Natural killer cell (primary cell): Measurements from ENCODE around the gene SPAM1. TPM values are rescaled to one million over a fixed set of nuclear protein-coding genes. Genes with fewer than 3 reads are reported as not detected.

Source experiments
- ATAC-seq, 3 donors: fragments of 150-1000 bp in 2 of 3; fragments of 200-7000 bp in 1 of 3; cut with Tn5 transposase; 1 replicate in 1 of 3; 2 replicates in 2 of 3; pipeline ENCODE4 v1.10.0; 2021; ENCODE audit warnings: mild to moderate bottlenecking in 2 of 3, moderate library complexity in 2 of 3
- DNase-seq, 2 donors: peaks; one replicate each; pipeline versions ENCODE4 v3.0.0 to v3.0.0-alpha.2; 2013 to 2021; ENCODE audit warnings: mixed read lengths in 1 of 2
- H3K27ac ChIP-seq: one replicate; pipeline ENCODE4 v1.5.1; 2013; ENCODE audit warnings: mild to moderate bottlenecking, low read length
- H3K27me3 ChIP-seq: one replicate; pipeline ENCODE4 v1.6.1; 2013; ENCODE audit warnings: low read length; ENCODE audit not compliant: control insufficient read depth, insufficient read depth
- H3K36me3 ChIP-seq: one replicate; pipeline ENCODE4 v1.6.1; 2013; ENCODE audit warnings: low read length; ENCODE audit not compliant: control insufficient read depth, insufficient read depth
- H3K4me1 ChIP-seq: one replicate; pipeline ENCODE4 v1.6.1; 2013; ENCODE audit warnings: low read length; ENCODE audit not compliant: control insufficient read depth, insufficient read depth
- H3K4me3 ChIP-seq: one replicate; pipeline ENCODE4 v1.5.1; 2013; ENCODE audit warnings: low read length
- H3K9me3 ChIP-seq: one replicate; pipeline ENCODE4 v1.6.1; 2013; ENCODE audit warnings: low read length; ENCODE audit not compliant: control insufficient read depth, insufficient read depth
- H3K27ac Mint-ChIP-seq, 2 donors: one replicate each; pipeline ENCODE4 v1.8.0; 2022; ENCODE audit warnings: mild to moderate bottlenecking in 2 of 2, mixed read lengths in 2 of 2, moderate library complexity in 1 of 2
- H3K27me3 Mint-ChIP-seq, 2 donors: one replicate each; pipeline ENCODE4 v1.8.0; 2022; ENCODE audit warnings: low read depth in 2 of 2, mixed read lengths in 2 of 2
- H3K36me3 Mint-ChIP-seq: one replicate; pipeline ENCODE4 v1.8.0; 2022; ENCODE audit warnings: mixed read lengths
- H3K4me1 Mint-ChIP-seq, 2 donors: one replicate each; pipeline ENCODE4 v1.8.0; 2022; ENCODE audit warnings: mixed read lengths in 2 of 2
- H3K4me3 Mint-ChIP-seq: one replicate; pipeline ENCODE4 v1.8.0; 2022; ENCODE audit warnings: mild to moderate bottlenecking, moderate library complexity, mixed read lengths
- H3K9me3 Mint-ChIP-seq, 2 donors: one replicate each; pipeline ENCODE4 v1.8.0; 2022; ENCODE audit warnings: mixed read lengths in 2 of 2
- CTCF ChIP-seq: fragments of 200-600 bp; IDR thresholded peaks from one replicate; pipeline ENCODE4 v1.8.0; 2022; ENCODE audit warnings: antibody characterized with exemption
- WGBS: methylation state at CpG from one replicate; pipeline ENCODE4 v1.1.7; 2013; ENCODE audit warnings: missing lambda C conversion rate; ENCODE audit not compliant: insufficient coverage; 5-methylcytosine and 5-hydroxymethylcytosine counted together
- intact Hi-C: fragments of 100-400 bp; cut with micrococcal nuclease; formaldehyde crosslinking; loops from one replicate; pipeline ENCODE4 v1.14.2; 2022
- total RNA-seq, 4 donors: library from RNA; stranded (reverse); fragments of 120-200 nt in 1 of 4; gene quantifications; one replicate each; pipeline versions ENCODE4 v1.2.3 to v1.2.4, GENCODE V29; 2013 to 2022

Gene SPAM1
- total RNA-seq, 3 donors from 2014 or later (not counting 1 experiment from before 2014, with no cell fraction given): not detected

- DNase-seq: no peak
- Mint-ChIP-seq H3K27ac (no peak overlapping the region), H3K4me1 (no peaks in the 10 kb centered on the region), H3K4me3 (no peak overlapping the region), H3K36me3 (no peaks in the 10 kb centered on the region), H3K27me3 (no peaks in the 10 kb centered on the region), H3K9me3 (peaks cover 0 to 10% of the 10 kb centered on the region in 2 donors)
- no peak for TF ChIP-seq CTCF
- WGBS: 79% methylated on average over 1 of the region's 1 CpG
- Histone ChIP-seq H3K4me1 (no peaks in the 10 kb centered on the region), H3K9me3 (no peaks in the 10 kb centered on the region), H3K4me3 (no peak overlapping the region), H3K27ac (no peak overlapping the region), H3K36me3 (no peaks in the 10 kb centered on the region), H3K27me3 (no peaks in the 10 kb centered on the region)
- intact Hi-C loops: no loop called here
- ATAC-seq: no peak
Measured at GRCh38 chr7:123935436-123936381, 10.7 kb downstream of the SPAM1 start.

- Mint-ChIP-seq H3K4me3 (no peak overlapping the region), H3K27ac (no peak overlapping the region), H3K4me1 (no peaks in the 10 kb centered on the region), H3K36me3 (no peaks in the 10 kb centered on the region), H3K27me3 (no peaks in the 10 kb centered on the region), H3K9me3 (peaks cover 0 to 12% of the 10 kb centered on the region in 2 donors)
- no peak for TF ChIP-seq CTCF
- 64% methylated on average over 2 of the region's 2 CpGs for WGBS
- Histone ChIP-seq H3K4me1 (no peaks in the 10 kb centered on the region), H3K27ac (no peak overlapping the region), H3K4me3 (no peak overlapping the region), H3K9me3 (no peaks in the 10 kb centered on the region), H3K36me3 (no peaks in the 10 kb centered on the region), H3K27me3 (no peaks in the 10 kb centered on the region)
- intact Hi-C loops: no loop called here
- DNase-seq (no peak), ATAC-seq (no peak)
Measured at GRCh38 chr7:123936388-123936787, 11.3 kb downstream of the SPAM1 start.

- Mint-ChIP-seq H3K4me1 (no peaks in the 10 kb centered on the region), H3K27me3 (no peaks in the 10 kb centered on the region), H3K9me3 (peaks cover 0 to 6% of the 10 kb centered on the region in 2 donors), H3K27ac (no peak overlapping the region), H3K4me3 (no peak overlapping the region), H3K36me3 (no peaks in the 10 kb centered on the region)
- no peaks in the 10 kb centered on the region for H3K36me3 ChIP-seq
- H3K27ac ChIP-seq: no peak overlapping the region
- DNase-seq (no peak), ATAC-seq (no peak)
- no peak for TF ChIP-seq CTCF
- no peaks in the 10 kb centered on the region for H3K9me3 ChIP-seq
- intact Hi-C loops: no loop called here
- WGBS: 88% methylated on average over 2 of the region's 3 CpGs
- H3K4me1 ChIP-seq: no peaks in the 10 kb centered on the region
- H3K27me3 ChIP-seq: no peaks in the 10 kb centered on the region
- no peak overlapping the region for H3K4me3 ChIP-seq
Measured at GRCh38 chr7:123939784-123940183, 14.7 kb downstream of the SPAM1 start.
